ENCODE data around the gene OSBPL7. TPM values are rescaled to one million over a fixed set of nuclear protein-coding genes. Genes with fewer than 3 reads are reported as not detected.

Gene OSBPL7
- total and polyA plus RNA-seq, 2 of the 13 experiments (the other 11 are each of a cell fraction or from before 2014, with no cell fraction given) = 4.7 to 6.6 TPM

- no peak overlapping the region for H3K27ac ChIP-seq (ENCODE audit: extremely low read length, insufficient read depth, low read length)
- no peak overlapping the region for H3K4me3 ChIP-seq (replicated peaks in 1 of 3; ENCODE audit: insufficient read depth in 1 of 3, low read depth in 2 of 3, low read length in 3 of 3)
- FAIRE-seq (no peak), ATAC-seq (no peak), DNase-seq (ENCODE audit: low spot score) (no peak)
- TF ChIP-seq ZNF687 (CRISPR knock-in tag; IDR thresholded peaks at IDR 0.05) (0 out of 2 replicates have a peak, but pooled peaks have one; percentile 13), TCF7 (IDR thresholded peaks at IDR 0.05; ENCODE audit: low read depth) (no peak)
- peaks cover 0 to under 1% of the 10 kb centered on the region in 2 experiments; a peak in 1 of 5 replicates for H3K27me3 ChIP-seq (ENCODE audit: control insufficient read depth in 1 of 2, insufficient read depth in 2 of 2, low read length in 2 of 2)
- H3K4me2 ChIP-seq (ENCODE audit: low read depth, low read length) = no peak overlapping the region
- H2AFZ ChIP-seq (ENCODE audit: low read length) = no peak overlapping the region
- intact Hi-C loops (cut with micrococcal nuclease; ENCODE audit: unreplicated experiment) = no loop called here
- H3K79me2 ChIP-seq (ENCODE audit: insufficient read depth, low read length) = no peaks in the 10 kb centered on the region
- POLR2A ChIA-PET = no interaction called here
- 97% methylated on average over 13 of the region's 22 CpGs for WGBS (ENCODE audit: low lambda C conversion rate)
- H4K20me1 ChIP-seq (ENCODE audit: insufficient read depth, low read length) = no peaks in the 10 kb centered on the region
- in situ Hi-C loops (cut with HindIII; ENCODE audit: extremely low pct_ligation_motif_present, low pct_unique_long_range_greater_than_20kb) = no loop called here
- no peaks in the 10 kb centered on the region for H3K9me3 ChIP-seq (ENCODE audit: low read length)
- CTCF ChIA-PET (ENCODE audit: low intra/inter-chr PET ratio, low total read pairs) = no interaction called here
- peaks cover 12% of the 10 kb centered on the region for H3K4me1 ChIP-seq (ENCODE audit: insufficient read depth, low read length)
- H3K9ac ChIP-seq (ENCODE audit: insufficient read depth, low read depth, low read length) = no peak overlapping the region
- no TSS peak for BruUV-seq (replicated peaks)
- H3K36me3 ChIP-seq (replicated peaks in 1 of 2; ENCODE audit: control insufficient read depth in 1 of 2, insufficient read depth in 2 of 2, low read length in 2 of 2) = peaks cover 6 to 7% of the 10 kb centered on the region in 2 experiments; a peak in 3 of 5 replicates
Observed at GRCh38 chr17:47808830-47809480, 12.6 kb downstream of the OSBPL7 start.

Data from HepG2 (cell line).